ENCODE measurements around the gene GDAP2.
"Not testable (repeated sequence)": the region's sequence is repeated elsewhere in the genome, so short reads cannot be mapped to it uniquely, and the experiment has no call there.

Gene GDAP2, protein sequence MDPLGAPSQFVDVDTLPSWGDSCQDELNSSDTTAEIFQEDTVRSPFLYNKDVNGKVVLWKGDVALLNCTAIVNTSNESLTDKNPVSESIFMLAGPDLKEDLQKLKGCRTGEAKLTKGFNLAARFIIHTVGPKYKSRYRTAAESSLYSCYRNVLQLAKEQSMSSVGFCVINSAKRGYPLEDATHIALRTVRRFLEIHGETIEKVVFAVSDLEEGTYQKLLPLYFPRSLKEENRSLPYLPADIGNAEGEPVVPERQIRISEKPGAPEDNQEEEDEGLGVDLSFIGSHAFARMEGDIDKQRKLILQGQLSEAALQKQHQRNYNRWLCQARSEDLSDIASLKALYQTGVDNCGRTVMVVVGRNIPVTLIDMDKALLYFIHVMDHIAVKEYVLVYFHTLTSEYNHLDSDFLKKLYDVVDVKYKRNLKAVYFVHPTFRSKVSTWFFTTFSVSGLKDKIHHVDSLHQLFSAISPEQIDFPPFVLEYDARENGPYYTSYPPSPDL

DNA sequence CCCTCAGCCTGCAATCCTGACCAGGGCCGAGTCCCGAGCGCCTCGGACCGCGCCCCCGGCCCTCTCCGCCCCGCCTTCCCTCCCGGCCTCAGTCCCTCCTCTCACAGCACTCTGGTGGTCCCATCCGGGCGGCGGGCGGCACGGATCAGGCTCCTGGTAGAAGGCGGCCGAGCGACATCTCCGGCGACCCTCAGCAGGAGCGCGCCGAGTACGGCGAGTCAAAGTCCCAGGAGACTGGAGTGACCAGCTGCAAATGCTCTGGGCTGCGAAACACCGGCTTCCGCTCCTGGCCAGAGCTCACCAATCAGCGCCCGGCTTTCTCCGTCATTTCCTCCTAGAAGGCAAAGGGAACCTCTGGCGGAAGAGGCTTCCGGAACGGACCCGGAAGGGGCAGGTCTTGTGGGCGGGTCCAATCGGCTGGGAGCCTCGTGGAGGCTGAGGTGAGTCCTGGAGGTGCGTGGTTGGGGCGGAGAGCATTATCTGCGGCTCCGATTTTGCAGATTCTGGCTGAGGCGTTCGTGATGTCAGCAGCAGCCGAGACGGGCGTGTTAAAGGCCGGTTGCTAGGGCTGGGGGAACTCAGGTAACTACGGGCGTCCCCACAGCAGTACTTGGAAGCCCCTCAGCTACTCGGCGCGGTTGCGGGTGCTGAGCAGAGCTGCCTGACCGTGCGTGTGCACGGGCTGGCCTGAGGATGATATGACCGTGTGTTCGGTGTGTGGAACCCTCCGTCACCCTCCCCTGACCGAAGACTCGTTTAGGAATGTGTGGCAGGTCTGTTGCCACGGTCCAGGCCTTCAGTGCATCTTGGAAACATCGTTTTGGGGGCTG is at the start of gene GDAP2, which contains the start of gene WDR3:
GDAP2 (minus strand) TSS at position 279 of the 830 bp plus-strand sequence. CDS start 9,264 bp downstream, outside the sequence.
WDR3 (plus strand) TSS at position 397 of the 830 bp plus-strand sequence. CDS start 3,581 bp downstream, outside the sequence.
- peak; percentile 92 for DNase-seq (ENCODE audit: low spot score)

- no peak for DNase-seq (ENCODE audit: low spot score)
These were observed 47.0 kb upstream of the GDAP2 start for GRCh38 chr1:117976381-117976780.

GRCh38 chr1:117971777-117972176 is 42.4 kb upstream of the GDAP2 start:
- DNase-seq (ENCODE audit: low spot score), result no peak

DNA sequence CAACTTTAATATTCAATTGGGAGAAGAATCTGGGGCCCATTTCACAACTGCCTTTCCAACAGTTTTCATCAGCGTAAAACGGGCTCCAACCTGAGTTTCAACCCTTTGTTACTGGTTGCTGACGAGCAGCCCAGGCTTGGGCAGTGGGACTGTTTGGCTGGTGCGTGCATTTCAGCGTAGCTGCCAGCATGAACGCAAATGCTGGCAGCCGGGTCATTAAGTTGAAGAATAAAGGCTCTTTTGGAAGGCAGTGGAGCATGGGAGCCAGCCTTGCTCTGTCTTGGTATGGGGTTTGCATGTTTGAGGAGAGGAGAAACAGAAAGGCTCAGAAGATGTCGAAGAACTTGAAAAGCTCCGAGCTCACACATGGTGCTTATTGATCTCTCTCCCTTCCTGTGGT is 40.8 kb upstream of the GDAP2 start:
- DNase-seq (ENCODE audit: low spot score), result no peak

DNA sequence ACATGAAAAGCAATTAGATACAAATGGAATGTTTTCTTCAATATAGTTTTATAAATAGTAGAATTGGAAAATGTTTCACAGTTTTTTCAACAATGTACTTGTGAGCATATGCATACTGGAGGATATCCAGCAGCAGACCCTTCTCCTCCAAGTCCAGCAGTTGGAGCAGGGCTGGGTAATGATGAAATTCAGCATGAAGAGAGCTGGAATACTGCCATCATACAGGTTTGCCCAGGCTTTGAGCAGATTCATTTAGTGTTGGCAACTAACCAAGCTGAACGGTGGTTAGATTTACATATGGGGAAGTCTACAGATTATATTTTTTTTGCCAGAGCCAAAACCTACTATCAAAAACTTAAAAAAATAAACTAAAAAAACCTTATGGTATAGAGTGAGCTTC is 38.5 kb upstream of the GDAP2 start:
- no peak for DNase-seq (ENCODE audit: low spot score)

DNA sequence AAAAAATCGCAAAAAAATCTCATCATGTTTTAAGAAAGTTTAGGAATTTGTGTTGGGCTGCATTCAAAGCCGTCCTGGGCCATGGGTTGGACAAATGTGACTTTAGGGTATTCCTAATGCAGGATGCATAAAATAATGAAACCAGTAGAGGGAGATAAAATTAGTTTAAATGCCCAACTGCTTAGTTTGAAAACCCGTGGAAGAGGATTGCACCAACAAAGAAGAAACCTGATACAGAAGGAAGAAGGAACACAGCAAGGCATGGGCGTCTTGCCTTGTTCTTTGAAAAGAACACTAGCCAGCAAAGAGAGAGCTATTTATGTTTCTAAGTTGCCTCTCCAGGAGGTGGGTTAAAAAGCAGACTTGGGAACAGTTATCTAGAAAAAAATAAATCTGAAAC is 38.1 kb upstream of the GDAP2 start:
- peak; percentile 21 for DNase-seq (ENCODE audit: low spot score)

- no peak for DNase-seq (ENCODE audit: low spot score)
These were observed 35.0 kb upstream of the GDAP2 start for GRCh38 chr1:117964290-117965038.

DNA sequence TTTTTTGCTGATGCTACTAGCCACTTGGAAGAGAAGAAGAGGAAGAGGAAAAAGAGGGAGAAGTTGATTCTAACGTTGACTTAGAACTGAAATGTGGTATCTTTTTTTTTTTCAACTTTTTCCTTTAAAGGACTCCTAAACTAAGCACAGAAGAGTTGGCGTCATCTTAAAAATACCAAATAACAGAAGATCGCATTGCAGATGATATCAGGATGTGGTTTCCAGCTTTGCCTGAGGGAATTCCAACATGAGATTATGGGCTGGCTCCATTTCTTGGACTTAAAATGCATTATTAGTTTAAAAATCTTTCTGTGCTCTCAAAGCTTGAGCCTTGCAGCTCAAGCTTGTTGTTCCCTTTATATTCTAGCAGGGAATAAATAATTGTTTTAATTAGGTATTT is 29.9 kb upstream of the GDAP2 start:
- DNase-seq (ENCODE audit: low spot score), result no peak

DNA sequence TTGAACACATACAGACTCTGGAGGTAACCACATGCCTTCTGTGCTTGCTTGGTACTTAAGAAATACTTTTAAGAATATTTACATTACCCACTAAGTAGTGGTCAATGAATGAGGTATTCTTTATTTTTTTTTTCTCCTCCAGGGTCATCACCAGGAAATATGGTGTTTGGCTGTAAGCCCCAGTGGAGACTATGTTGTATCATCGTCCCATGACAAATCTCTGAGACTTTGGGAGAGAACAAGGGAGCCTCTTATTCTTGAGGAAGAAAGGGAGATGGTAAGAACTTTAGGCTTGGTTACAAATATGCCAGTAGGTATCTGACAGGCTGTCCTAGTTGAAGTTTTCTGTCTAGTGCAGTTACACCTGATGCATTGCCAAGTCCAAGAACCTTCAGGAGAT is 23.0 kb upstream of the GDAP2 start:
- DNase-seq (ENCODE audit: low spot score), result no peak

DNA sequence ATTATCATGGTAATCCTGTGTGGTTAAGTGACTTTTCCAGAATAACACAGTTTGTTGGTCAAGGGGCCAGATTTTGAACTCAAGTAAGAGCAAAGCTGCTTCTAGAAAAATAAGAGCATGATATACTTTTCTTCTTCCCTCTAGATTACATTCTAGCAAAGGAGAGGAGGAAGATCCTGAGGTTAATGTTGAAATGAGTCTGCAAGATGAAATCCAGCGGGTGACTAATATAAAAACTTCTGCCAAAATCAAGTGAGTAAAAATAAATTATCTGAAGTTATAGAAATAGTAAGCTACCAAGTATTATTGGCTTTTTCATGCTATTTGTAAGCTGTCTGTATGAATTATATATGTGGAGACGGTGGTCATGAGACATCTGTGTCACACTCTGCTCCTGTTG is 12.9 kb upstream of the GDAP2 start:
- DNase-seq (ENCODE audit: low spot score), result peak; percentile 5

- no peak for DNase-seq (ENCODE audit: low spot score)
These were observed 4.3 kb upstream of the GDAP2 start for GRCh38 chr1:117933769-117934168.

GRCh38 chr1:117932576-117932975 is 3.2 kb upstream of the GDAP2 start:
- no peak for DNase-seq (ENCODE audit: low spot score)

DNA sequence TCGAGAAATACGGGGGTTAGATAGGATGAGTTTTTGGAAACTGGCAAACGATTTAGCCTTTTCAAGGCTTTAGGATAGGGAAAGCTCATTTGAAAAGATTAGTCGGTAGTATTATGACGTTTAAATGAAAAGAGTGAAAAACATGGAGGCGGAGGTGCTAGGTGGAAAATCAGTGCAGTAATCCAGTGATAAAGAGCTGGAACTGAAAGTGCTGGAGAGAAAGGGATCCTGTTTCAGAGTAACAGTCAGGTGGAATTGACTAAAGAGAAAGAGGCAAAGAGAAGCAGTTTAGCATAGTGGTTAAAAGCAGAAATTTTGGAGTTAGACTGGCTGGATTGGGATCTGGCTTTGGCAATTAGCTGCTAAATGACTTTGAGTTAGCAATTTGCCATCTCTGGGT is 1.1 kb upstream of the GDAP2 start:
- peak; percentile 2 for DNase-seq (ENCODE audit: low spot score)

DNA sequence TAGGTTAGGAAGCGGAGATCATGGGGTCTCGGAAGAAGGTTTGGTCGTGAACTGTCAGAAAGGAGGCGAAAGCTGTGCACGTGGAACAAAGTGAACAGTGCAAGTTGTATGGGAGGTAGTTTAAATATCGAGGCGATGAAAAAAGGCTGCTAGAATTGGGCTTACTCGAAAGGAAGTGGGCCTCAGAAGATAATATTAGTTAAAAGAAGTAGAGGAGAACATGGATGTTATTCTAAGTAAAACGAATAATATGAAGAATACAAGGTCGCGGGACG is 689 bp upstream of the GDAP2 start:
- DNase-seq (ENCODE audit: low spot score), result no peak

DNA sequence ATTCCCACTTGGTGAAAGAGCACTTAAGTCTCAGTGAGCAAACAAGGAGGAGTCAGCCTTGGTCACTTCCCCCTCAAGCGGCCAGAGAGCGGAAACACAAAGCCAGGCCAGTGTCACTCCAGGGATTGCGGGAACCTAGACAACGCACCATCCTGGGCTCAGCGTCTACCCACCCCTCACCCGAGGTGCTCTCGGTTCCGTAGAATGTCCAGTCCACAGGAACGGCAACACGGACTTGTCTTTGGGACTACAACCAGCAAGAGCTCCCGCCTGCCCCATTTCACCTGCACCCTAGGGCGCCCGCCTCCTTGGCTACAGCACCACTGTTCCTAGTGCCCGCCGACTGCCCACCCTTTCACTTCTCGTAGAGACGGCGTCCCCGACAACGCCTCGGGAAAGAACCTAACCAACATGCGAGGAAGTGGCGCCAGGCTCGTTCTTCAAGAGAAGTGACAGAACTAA is 509 bp downstream of the GDAP2 start:
- peak; percentile 63 for DNase-seq (ENCODE audit: low spot score)

- no peak for DNase-seq (ENCODE audit: low spot score)
These were observed 3.4 kb downstream of the GDAP2 start for GRCh38 chr1:117925981-117926380.

DNA sequence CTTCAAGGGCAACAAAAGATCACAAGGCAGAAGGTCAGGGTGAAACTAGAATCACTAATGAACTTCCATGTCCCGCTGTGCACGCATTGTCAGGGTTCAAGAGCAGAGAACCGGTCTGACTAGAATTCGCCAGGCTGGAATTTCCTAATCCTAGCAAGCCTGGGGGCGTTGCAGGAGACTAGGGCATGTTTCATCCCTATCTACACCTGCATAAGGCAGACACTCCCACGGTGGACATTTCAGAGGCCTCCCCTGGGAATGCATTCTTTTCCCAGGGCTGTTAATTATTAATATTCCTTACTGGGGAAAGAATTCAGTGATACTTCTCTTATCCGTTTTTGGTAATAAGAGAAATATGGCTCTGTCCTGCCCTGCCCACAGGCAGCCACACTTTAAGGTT is 6.7 kb downstream of the GDAP2 start:
- not testable (repeated sequence) for DNase-seq (ENCODE audit: low spot score)

GRCh38 chr1:117921991-117922390 is 7.4 kb downstream of the GDAP2 start:
- no peak for DNase-seq (ENCODE audit: low spot score)

GRCh38 chr1:117919376-117919775 is 10.0 kb downstream of the GDAP2 start:
- no peak for DNase-seq (ENCODE audit: low spot score)

DNA sequence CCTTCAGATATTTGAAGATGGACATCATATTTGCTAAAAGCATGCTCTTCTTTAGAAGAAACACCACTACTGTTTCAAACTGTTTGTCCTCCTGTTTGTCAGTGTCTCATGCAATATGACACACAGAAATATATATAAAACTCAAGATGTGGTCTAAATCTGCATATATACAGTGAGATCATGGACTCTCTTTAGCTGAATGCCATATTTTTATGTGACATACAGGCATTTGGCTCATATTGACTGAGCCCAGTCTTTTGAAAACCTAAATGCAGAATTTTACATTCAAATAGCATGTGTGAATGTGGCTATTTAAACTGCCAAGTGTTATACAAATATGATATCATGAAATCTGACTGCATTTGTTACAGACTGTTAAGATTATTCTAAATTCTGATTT is 18.4 kb downstream of the GDAP2 start:
- DNase-seq (ENCODE audit: low spot score), result no peak

- DNase-seq (ENCODE audit: low spot score), result no peak
These were observed 24.4 kb downstream of the GDAP2 start for GRCh38 chr1:117905019-117905418.

DNA sequence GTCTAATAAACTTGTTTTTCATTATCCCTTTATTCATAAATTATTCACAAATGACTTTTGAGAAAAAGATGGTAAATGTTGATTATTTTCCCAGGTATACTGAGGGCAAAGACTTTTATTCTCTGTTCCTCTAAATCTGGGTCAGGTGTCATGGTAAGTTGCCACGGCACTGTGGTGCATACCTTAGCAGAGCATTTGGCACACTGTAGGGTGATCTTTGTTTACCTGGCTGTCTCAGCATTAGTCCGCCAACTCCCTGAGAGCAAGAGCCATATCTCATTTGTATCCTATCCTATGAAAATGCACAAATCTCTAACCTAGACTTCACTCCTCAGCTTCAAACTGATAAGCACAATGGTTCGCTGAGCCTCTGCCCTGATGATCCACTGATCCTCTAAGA is 24.9 kb downstream of the GDAP2 start:
- DNase-seq (ENCODE audit: low spot score), result no peak

Data from AG08396 (cell line).